ENCODE data around the gene ARL3. TPM values are rescaled to one million over a fixed set of nuclear protein-coding genes. Genes with fewer than 3 reads are reported as not detected.

ARL3 gene
- total RNA-seq, 1 experiment from 2014 or later: 13.3 TPM

DNA sequence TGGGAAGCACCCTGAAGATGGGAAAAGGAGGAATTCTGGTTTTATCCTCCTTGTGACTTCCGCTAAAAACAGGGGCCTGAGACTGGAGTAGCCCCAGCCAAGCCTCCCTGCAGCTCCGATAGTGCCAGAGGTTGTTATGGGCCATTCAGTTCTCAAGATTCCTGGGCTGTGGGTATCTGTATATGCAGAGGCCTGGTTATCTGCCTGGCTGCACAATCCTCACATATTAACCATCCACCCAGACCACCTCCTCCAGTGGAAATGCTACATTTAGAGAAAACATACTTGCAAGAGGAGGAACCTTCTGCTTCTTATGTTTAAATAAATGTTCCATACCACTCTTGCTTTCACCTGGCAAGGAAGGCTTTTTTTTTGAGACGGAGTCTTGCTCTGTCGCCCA lies 34.6 kb downstream of the ARL3 start:
- Mint-ChIP-seq H3K27me3 (ENCODE audit: low read depth) (no peaks in the 10 kb centered on the region), H3K4me1 (peaks cover 54% of the 10 kb centered on the region), H3K27ac (no peak overlapping the region), H3K4me3 (no peak overlapping the region), H3K9me3 (no peaks in the 10 kb centered on the region), H3K36me3 (peaks cover 23% of the 10 kb centered on the region)
- TF ChIP-seq SP1 (CRISPR knock-in tag; conservative IDR thresholded peaks at IDR 0.05): no peak
- TF ChIP-seq ZNF423 (CRISPR knock-in tag; IDR thresholded peaks at IDR 0.05): no peak
- TF ChIP-seq HMGA2 (CRISPR knock-in tag; IDR thresholded peaks at IDR 0.05): no peak
- no peak for TF ChIP-seq NR1H2 (CRISPR knock-in tag; IDR thresholded peaks at IDR 0.05)
- TF ChIP-seq, protein P1, sequence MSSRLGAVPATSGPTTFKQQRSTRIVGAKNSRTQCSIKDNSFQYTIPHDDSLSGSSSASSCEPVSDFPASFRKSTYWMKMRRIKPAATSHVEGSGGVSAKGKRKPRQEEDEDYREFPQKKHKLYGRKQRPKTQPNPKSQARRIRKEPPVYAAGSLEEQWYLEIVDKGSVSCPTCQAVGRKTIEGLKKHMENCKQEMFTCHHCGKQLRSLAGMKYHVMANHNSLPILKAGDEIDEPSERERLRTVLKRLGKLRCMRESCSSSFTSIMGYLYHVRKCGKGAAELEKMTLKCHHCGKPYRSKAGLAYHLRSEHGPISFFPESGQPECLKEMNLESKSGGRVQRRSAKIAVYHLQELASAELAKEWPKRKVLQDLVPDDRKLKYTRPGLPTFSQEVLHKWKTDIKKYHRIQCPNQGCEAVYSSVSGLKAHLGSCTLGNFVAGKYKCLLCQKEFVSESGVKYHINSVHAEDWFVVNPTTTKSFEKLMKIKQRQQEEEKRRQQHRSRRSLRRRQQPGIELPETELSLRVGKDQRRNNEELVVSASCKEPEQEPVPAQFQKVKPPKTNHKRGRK (CRISPR knock-in tag; IDR thresholded peaks at IDR 0.05; ENCODE audit: borderline replicate concordance): no peak
- TF ChIP-seq, protein P2, sequence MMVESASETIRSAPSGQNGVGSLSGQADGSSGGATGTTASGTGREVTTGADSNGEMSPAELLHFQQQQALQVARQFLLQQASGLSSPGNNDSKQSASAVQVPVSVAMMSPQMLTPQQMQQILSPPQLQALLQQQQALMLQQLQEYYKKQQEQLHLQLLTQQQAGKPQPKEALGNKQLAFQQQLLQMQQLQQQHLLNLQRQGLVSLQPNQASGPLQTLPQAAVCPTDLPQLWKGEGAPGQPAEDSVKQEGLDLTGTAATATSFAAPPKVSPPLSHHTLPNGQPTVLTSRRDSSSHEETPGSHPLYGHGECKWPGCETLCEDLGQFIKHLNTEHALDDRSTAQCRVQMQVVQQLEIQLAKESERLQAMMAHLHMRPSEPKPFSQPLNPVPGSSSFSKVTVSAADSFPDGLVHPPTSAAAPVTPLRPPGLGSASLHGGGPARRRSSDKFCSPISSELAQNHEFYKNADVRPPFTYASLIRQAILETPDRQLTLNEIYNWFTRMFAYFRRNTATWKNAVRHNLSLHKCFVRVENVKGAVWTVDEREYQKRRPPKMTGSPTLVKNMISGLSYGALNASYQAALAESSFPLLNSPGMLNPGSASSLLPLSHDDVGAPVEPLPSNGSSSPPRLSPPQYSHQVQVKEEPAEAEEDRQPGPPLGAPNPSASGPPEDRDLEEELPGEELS (CRISPR knock-in tag; IDR thresholded peaks at IDR 0.05): no peak
- TF ChIP-seq, protein P3, sequence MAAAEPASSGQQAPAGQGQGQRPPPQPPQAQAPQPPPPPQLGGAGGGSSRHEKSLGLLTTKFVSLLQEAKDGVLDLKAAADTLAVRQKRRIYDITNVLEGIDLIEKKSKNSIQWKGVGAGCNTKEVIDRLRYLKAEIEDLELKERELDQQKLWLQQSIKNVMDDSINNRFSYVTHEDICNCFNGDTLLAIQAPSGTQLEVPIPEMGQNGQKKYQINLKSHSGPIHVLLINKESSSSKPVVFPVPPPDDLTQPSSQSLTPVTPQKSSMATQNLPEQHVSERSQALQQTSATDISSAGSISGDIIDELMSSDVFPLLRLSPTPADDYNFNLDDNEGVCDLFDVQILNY (CRISPR knock-in tag; IDR thresholded peaks at IDR 0.05): no peak
- TF ChIP-seq, protein P4, sequence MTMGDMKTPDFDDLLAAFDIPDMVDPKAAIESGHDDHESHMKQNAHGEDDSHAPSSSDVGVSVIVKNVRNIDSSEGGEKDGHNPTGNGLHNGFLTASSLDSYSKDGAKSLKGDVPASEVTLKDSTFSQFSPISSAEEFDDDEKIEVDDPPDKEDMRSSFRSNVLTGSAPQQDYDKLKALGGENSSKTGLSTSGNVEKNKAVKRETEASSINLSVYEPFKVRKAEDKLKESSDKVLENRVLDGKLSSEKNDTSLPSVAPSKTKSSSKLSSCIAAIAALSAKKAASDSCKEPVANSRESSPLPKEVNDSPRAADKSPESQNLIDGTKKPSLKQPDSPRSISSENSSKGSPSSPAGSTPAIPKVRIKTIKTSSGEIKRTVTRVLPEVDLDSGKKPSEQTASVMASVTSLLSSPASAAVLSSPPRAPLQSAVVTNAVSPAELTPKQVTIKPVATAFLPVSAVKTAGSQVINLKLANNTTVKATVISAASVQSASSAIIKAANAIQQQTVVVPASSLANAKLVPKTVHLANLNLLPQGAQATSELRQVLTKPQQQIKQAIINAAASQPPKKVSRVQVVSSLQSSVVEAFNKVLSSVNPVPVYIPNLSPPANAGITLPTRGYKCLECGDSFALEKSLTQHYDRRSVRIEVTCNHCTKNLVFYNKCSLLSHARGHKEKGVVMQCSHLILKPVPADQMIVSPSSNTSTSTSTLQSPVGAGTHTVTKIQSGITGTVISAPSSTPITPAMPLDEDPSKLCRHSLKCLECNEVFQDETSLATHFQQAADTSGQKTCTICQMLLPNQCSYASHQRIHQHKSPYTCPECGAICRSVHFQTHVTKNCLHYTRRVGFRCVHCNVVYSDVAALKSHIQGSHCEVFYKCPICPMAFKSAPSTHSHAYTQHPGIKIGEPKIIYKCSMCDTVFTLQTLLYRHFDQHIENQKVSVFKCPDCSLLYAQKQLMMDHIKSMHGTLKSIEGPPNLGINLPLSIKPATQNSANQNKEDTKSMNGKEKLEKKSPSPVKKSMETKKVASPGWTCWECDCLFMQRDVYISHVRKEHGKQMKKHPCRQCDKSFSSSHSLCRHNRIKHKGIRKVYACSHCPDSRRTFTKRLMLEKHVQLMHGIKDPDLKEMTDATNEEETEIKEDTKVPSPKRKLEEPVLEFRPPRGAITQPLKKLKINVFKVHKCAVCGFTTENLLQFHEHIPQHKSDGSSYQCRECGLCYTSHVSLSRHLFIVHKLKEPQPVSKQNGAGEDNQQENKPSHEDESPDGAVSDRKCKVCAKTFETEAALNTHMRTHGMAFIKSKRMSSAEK (CRISPR knock-in tag; IDR thresholded peaks at IDR 0.05; ENCODE audit: borderline replicate concordance): no peak
- no peak for TF ChIP-seq ERG (CRISPR knock-in tag; IDR thresholded peaks at IDR 0.05)
- no peak for TF ChIP-seq CTCF (IDR thresholded peaks at IDR 0.05)
- no peak for TF ChIP-seq NR3C1 (CRISPR knock-in tag; conservative IDR thresholded peaks at IDR 0.05; ENCODE audit: low read depth)
- TF ChIP-seq ZBTB21 (CRISPR knock-in tag; IDR thresholded peaks at IDR 0.05; ENCODE audit: borderline replicate concordance): no peak
- TF ChIP-seq SOX15 (CRISPR knock-in tag; IDR thresholded peaks at IDR 0.05): no peak
- TF ChIP-seq, protein P5, sequence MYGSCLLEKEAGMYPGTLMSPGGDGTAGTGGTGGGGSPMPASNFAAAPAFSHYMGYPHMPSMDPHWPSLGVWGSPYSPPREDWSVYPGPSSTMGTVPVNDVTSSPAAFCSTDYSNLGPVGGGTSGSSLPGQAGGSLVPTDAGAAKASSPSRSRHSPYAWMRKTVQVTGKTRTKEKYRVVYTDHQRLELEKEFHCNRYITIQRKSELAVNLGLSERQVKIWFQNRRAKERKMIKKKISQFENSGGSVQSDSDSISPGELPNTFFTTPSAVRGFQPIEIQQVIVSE (CRISPR knock-in tag; IDR thresholded peaks at IDR 0.05; ENCODE audit: borderline replicate concordance): no peak
- TF ChIP-seq GABPB1 (CRISPR knock-in tag; IDR thresholded peaks at IDR 0.05): no peak
- TF ChIP-seq, protein P6, sequence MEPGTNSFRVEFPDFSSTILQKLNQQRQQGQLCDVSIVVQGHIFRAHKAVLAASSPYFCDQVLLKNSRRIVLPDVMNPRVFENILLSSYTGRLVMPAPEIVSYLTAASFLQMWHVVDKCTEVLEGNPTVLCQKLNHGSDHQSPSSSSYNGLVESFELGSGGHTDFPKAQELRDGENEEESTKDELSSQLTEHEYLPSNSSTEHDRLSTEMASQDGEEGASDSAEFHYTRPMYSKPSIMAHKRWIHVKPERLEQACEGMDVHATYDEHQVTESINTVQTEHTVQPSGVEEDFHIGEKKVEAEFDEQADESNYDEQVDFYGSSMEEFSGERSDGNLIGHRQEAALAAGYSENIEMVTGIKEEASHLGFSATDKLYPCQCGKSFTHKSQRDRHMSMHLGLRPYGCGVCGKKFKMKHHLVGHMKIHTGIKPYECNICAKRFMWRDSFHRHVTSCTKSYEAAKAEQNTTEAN (CRISPR knock-in tag; IDR thresholded peaks at IDR 0.05): no peak
- ChIA-PET POLR2A (interaction anchor here (1.0 to 1.9 kb wide), 2 partner anchors 34 to 50 kb away, joined by 4 to 13 read pairs; partner anchors contain the start of genes ARL3 and SFXN2), CTCF (interaction anchor here (0.7 to 7.2 kb wide), 26 partner anchors 13 to 559 kb away, joined by 3 to 101 read pairs (median 6); partner anchors contain the start of genes ARL3, AS3MT, SFXN2 and TRIM8)
- ATAC-seq: no peak
- DNase-seq (ENCODE audit: low spot score): no peak

Data from WTC11 (cell line).